ENCODE data around the gene TMEM119. TPM values are rescaled to one million over a fixed set of nuclear protein-coding genes. Genes with fewer than 3 reads are reported as not detected.
"Not testable (repeated sequence)": the region's sequence is repeated elsewhere in the genome, so short reads cannot be mapped to it uniquely, and the experiment has no call there.

The TMEM119 gene
- total RNA-seq, 2 experiments from 2014 or later = 0.10 to 0.24 TPM

- CTCF ChIA-PET = interaction anchor here (1.5 to 18.8 kb wide), 3 partner anchors 11 to 376 kb away, joined by 3 to 472 read pairs (median 8); no protein-coding TSS in a partner anchor
- DNase-seq; H3K4me3 Mint-ChIP-seq; H3K27ac Mint-ChIP-seq; H3K9me3 Mint-ChIP-seq; H3K36me3 Mint-ChIP-seq; H3K27me3 Mint-ChIP-seq; intact Hi-C loops (cut with micrococcal nuclease): not testable (repeated sequence)
- POLR2A ChIA-PET = interaction anchor here (0.7 to 1.0 kb wide), 2 partner anchors 10 to 1659 kb away, joined by 3 to 4 read pairs; no protein-coding TSS in a partner anchor
- H3K4me1 Mint-ChIP-seq (ENCODE audit: low read depth) = peaks cover 48% of the 10 kb centered on the region
These were observed 23.6 kb downstream of the TMEM119 start for GRCh38 chr12:108574276-108574675.

- POLR2A ChIA-PET = interaction anchor here (0.9 to 1.4 kb wide), 3 partner anchors 9 to 43 kb away, joined by 3 to 8 read pairs (median 3); partner anchors contain the start of gene ISCU
- DNase-seq = peak; percentile 54
- Mint-ChIP-seq H3K36me3 (peaks cover 15% of the 10 kb centered on the region), H3K4me1 (ENCODE audit: low read depth) (peaks cover 58% of the 10 kb centered on the region), H3K4me3 (no peak overlapping the region), H3K27me3 (no peaks in the 10 kb centered on the region), H3K27ac (no peak overlapping the region), H3K9me3 (no peaks in the 10 kb centered on the region)
- intact Hi-C loops (cut with micrococcal nuclease) = loop anchor here (1.0 kb wide), 1 partner anchor 44 kb away; no protein-coding TSS in a partner anchor
- CTCF ChIA-PET = interaction anchor here (0.6 to 18.8 kb wide), 3 partner anchors 11 to 91 kb away, joined by 3 to 472 read pairs (median 4); partner anchors contain the start of gene ISCU
These were observed 24.6 kb downstream of the TMEM119 start for GRCh38 chr12:108573317-108573716.

DNA sequence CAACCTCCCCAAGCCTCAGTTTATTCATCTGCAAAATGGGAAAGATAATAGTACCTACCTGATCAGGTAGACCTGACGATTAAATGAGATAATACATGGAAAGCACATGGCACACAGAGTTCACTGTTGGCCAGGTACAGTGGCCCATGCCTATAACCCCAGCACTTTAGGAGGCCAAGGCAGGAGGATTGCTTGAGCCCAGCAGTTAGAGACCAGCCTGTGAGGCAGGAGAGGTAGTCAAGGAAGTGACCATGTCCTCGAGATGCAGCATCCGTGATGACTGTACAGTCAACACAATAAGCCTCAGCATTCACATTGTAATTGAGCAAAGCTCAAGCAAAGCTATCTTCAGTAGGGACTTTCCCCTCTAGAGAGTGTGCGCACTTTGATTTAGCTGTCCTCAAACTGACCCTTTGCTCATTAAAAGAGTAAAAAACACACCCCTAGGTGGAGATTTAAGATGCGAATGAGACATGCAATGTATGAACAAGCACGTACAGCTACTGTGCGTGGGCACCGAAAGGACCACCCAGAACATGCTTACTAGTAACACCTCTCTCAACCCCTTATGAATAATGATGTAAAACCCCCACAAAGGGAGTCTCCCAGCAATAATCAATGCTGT, 25.6 kb downstream of the TMEM119 start:
- POLR2A ChIA-PET = interaction anchor here (1.4 kb wide), 1 partner anchor 44 kb away, joined by 8 read pairs; no protein-coding TSS in a partner anchor
- DNase-seq = peak; percentile 26
- CTCF ChIA-PET = interaction anchor here (2.4 to 18.8 kb wide), 2 partner anchors 44 to 231 kb away, joined by 11 to 472 read pairs; no protein-coding TSS in a partner anchor
- peaks cover 68% of the 10 kb centered on the region for H3K4me1 Mint-ChIP-seq (ENCODE audit: low read depth)
- intact Hi-C loops (cut with micrococcal nuclease) = loop anchor here (1.0 kb wide), 1 partner anchor 231 kb away; no protein-coding TSS in a partner anchor
- peaks cover 25% of the 10 kb centered on the region for H3K36me3 Mint-ChIP-seq
- no peaks in the 10 kb centered on the region for H3K9me3 Mint-ChIP-seq
- no peak overlapping the region for H3K4me3 Mint-ChIP-seq
- H3K27ac Mint-ChIP-seq = no peak overlapping the region
- H3K27me3 Mint-ChIP-seq = no peaks in the 10 kb centered on the region

- intact Hi-C loops (cut with micrococcal nuclease) = loop anchor here (1.0 kb wide), 1 partner anchor 232 kb away; no protein-coding TSS in a partner anchor
- ChIA-PET CTCF (interaction anchor here (2.4 to 18.8 kb wide), 3 partner anchors 45 to 232 kb away, joined by 10 to 472 read pairs (median 11); no protein-coding TSS in a partner anchor), POLR2A (interaction anchor here (2.0 kb wide), 1 partner anchor 46 kb away, joined by 6 read pairs; no protein-coding TSS in a partner anchor)
- Mint-ChIP-seq H3K4me3 (no peak overlapping the region), H3K27me3 (no peaks in the 10 kb centered on the region), H3K27ac (no peak overlapping the region), H3K9me3 (no peaks in the 10 kb centered on the region), H3K36me3 (peaks cover 30% of the 10 kb centered on the region), H3K4me1 (ENCODE audit: low read depth) (peaks cover 71% of the 10 kb centered on the region)
- DNase-seq = peak; percentile 3
These were observed 26.2 kb downstream of the TMEM119 start for GRCh38 chr12:108571609-108572165.

GRCh38 chr12:108570743-108571608, 26.9 kb downstream of the TMEM119 start:
- no peaks in the 10 kb centered on the region for H3K27me3 Mint-ChIP-seq
- DNase-seq = peak; percentile 18
- no peaks in the 10 kb centered on the region for H3K9me3 Mint-ChIP-seq
- POLR2A ChIA-PET = interaction anchor here (2.0 kb wide), 1 partner anchor 46 kb away, joined by 6 read pairs; no protein-coding TSS in a partner anchor
- peaks cover 37% of the 10 kb centered on the region for H3K36me3 Mint-ChIP-seq
- CTCF ChIA-PET = interaction anchor here (2.4 to 18.8 kb wide), 3 partner anchors 45 to 232 kb away, joined by 10 to 472 read pairs (median 11); no protein-coding TSS in a partner anchor
- peaks cover 76% of the 10 kb centered on the region for H3K4me1 Mint-ChIP-seq (ENCODE audit: low read depth)
- H3K27ac Mint-ChIP-seq = no peak overlapping the region
- H3K4me3 Mint-ChIP-seq = no peak overlapping the region
- intact Hi-C loops (cut with micrococcal nuclease) = no loop called here

DNA sequence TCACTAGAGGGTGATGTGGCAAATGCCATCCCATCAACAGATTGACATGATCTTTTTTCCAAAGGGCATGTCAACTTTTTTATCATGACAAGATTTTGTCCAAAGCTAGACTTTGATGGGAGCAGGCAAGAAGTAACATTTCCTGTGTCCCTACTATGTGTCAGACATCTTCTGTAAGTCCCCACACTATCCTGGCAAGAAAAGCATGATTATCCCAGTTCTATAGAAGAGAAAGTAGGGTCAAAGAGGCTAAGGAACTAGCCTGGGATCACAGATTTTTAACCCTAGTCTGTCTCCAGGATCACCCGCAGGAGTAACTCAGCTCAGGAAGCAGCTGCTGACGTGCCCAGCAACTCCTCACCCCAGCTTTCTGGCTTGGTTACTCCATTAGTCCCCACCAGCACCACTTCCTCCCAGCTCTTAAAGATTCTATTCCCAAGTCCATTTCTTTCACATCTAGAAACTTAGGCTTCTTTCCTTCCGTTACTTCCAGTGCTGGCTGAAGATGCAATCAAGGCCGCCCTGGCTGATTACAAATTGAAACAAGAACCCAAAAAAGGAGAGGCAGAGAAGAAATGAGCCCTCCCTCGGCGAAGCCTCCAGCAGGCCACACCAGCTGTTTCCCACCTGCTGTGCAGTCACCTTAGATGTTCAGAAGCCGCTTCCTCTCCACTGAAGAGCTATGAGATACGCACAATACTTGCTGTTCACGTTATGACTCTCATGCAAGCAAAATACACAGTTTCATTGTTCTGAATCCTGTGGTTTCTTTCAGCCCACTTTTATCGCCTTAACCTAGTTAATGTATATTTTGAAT, 29.3 kb downstream of the TMEM119 start:
- intact Hi-C loops (cut with micrococcal nuclease) = loop anchor here (1.0 to 10.0 kb wide), 5 partner anchors 49 to 524 kb away; partner anchors contain the start of gene ALKBH2
- peak; percentile 85 for DNase-seq
- peak overlapping the region; percentile 51 for H3K4me3 Mint-ChIP-seq

GRCh38 chr12:108567406-108568337, 30.2 kb downstream of the TMEM119 start:
- POLR2A ChIA-PET = interaction anchor here (0.6 to 2.9 kb wide), 4 partner anchors 50 to 66 kb away, joined by 3 to 20 read pairs (median 9); partner anchors contain the start of gene SELPLG
- H3K27ac Mint-ChIP-seq = peak overlapping the region; percentile 94
- H3K4me3 Mint-ChIP-seq = no peak overlapping the region
- peaks cover 71% of the 10 kb centered on the region for H3K4me1 Mint-ChIP-seq (ENCODE audit: low read depth)
- no peaks in the 10 kb centered on the region for H3K27me3 Mint-ChIP-seq
- H3K9me3 Mint-ChIP-seq = no peaks in the 10 kb centered on the region
- H3K36me3 Mint-ChIP-seq = peaks cover 48% of the 10 kb centered on the region
- DNase-seq = no peak
- intact Hi-C loops (cut with micrococcal nuclease) = loop anchor here (1.0 to 10.0 kb wide), 3 partner anchors 61 to 525 kb away; partner anchors contain the start of gene ALKBH2
- CTCF ChIA-PET = interaction anchor here (1.0 to 18.8 kb wide), 5 partner anchors 49 to 236 kb away, joined by 4 to 472 read pairs (median 12); partner anchors contain the start of gene SELPLG

More for the DNA sequence above, 29.3 kb downstream of the TMEM119 start:
- H3K9me3 Mint-ChIP-seq = no peaks in the 10 kb centered on the region
- peaks cover 80% of the 10 kb centered on the region for H3K4me1 Mint-ChIP-seq (ENCODE audit: low read depth)
- peaks cover 48% of the 10 kb centered on the region for H3K36me3 Mint-ChIP-seq
- ChIA-PET POLR2A (interaction anchor here (0.9 to 2.9 kb wide), 5 partner anchors 10 to 65 kb away, joined by 3 to 20 read pairs (median 7); partner anchors contain the start of gene SELPLG), CTCF (interaction anchor here (0.7 to 18.8 kb wide), 7 partner anchors 9 to 235 kb away, joined by 3 to 472 read pairs (median 7); partner anchors contain the start of gene SELPLG)
- H3K27me3 Mint-ChIP-seq = no peaks in the 10 kb centered on the region
- H3K27ac Mint-ChIP-seq = peak overlapping the region; percentile 94

DNA sequence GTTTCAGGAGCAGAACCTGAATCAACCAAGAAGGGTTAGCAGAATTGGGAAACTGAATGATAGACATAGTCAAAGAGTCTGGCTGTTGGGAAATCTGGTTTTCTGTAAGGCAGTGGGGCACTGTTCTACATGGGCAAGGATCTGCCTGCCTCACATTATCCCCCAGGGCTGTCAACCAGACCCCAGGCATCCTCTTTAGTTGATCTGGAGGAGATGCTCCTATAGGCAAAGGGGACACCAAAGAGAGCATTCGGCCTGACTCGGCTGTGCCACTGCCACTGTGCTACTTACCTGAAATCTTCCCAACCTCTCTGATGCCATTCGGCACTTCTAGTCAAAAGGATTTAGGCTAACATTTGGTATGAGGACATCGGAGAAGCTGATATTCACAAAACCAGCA, 31.4 kb downstream of the TMEM119 start:
- Mint-ChIP-seq H3K27me3 (no peaks in the 10 kb centered on the region), H3K36me3 (peaks cover 48% of the 10 kb centered on the region), H3K9me3 (no peaks in the 10 kb centered on the region), H3K4me1 (ENCODE audit: low read depth) (peaks cover 66% of the 10 kb centered on the region), H3K4me3 (no peak overlapping the region), H3K27ac (peak overlapping the region; percentile 50)
- intact Hi-C loops (cut with micrococcal nuclease) = loop anchor here (10.0 kb wide), 1 partner anchor 268 kb away; no protein-coding TSS in a partner anchor
- DNase-seq = no peak
- POLR2A ChIA-PET = interaction anchor here (0.6 to 0.9 kb wide), 2 partner anchors 52 to 69 kb away, joined by 3 read pairs; no protein-coding TSS in a partner anchor
- CTCF ChIA-PET = interaction anchor here (0.7 to 18.8 kb wide), 5 partner anchors 50 to 384 kb away, joined by 3 to 472 read pairs (median 4); no protein-coding TSS in a partner anchor

GRCh38 chr12:108565976-108566375, 31.9 kb downstream of the TMEM119 start:
- Mint-ChIP-seq H3K27me3 (no peaks in the 10 kb centered on the region), H3K36me3 (peaks cover 48% of the 10 kb centered on the region), H3K9me3 (no peaks in the 10 kb centered on the region), H3K27ac (peak overlapping the region; percentile 50), H3K4me3 (no peak overlapping the region), H3K4me1 (ENCODE audit: low read depth) (peaks cover 64% of the 10 kb centered on the region)
- ChIA-PET POLR2A (interaction anchor here (0.6 to 0.9 kb wide), 2 partner anchors 51 to 70 kb away, joined by 3 read pairs; no protein-coding TSS in a partner anchor), CTCF (interaction anchor here (0.7 to 18.8 kb wide), 5 partner anchors 50 to 385 kb away, joined by 3 to 472 read pairs (median 4); no protein-coding TSS in a partner anchor)
- peak; percentile 85 for DNase-seq
- intact Hi-C loops (cut with micrococcal nuclease) = loop anchor here (10.0 kb wide), 1 partner anchor 269 kb away; no protein-coding TSS in a partner anchor

Measured in activated CD4-positive, alpha-beta memory T cell treated with anti-CD3 and anti-CD28 coated beads for 36 hours (primary cell).